B cell (primary cell): ENCODE data around the gene MMRN1. TPM values are rescaled to one million over a fixed set of nuclear protein-coding genes. Genes with fewer than 3 reads are reported as not detected.

ENCODE experiments used
- ATAC-seq: fragments of 200-7000 bp; cut with Tn5 transposase; one replicate; pipeline ENCODE4 v1.10.0; 2021; ENCODE audit warnings: low read depth, mild to moderate bottlenecking, moderate number of reproducible peaks, moderate library complexity
- CTCF ChIA-PET: fragments of 350-600 bp; sonication (Branson Sonifier 250); formaldehyde crosslinking; loops from one replicate; lab custom pipeline; 2021; ENCODE audit warnings: antibody characterized with exemption, inconsistent platforms; lab: Charles Lee
- POLR2A ChIA-PET: fragments of 350-600 bp; sonication (Branson Sonifier 250); formaldehyde crosslinking; loops from one replicate; lab custom pipeline; 2021; ENCODE audit warnings: antibody characterized with exemption; lab: Charles Lee
- DNase-seq: peaks from one replicate; pipeline ENCODE4 v3.0.0; 2013
- H2AFZ ChIP-seq: 2 replicates; pipeline ENCODE4 v1.6.1; 2012; ENCODE audit warnings: mild to moderate bottlenecking, low read depth, low read length; ENCODE audit not compliant: insufficient read depth, poor library complexity, severe bottlenecking
- H3K27ac ChIP-seq, 2 donors: 1 replicate in 1 of 2; 2 replicates in 1 of 2; pipeline ENCODE4 v1.5.1; 2012 to 2013; ENCODE audit warnings: low read length in 2 of 2, mild to moderate bottlenecking in 2 of 2, moderate library complexity in 1 of 2
- H3K27me3 ChIP-seq, 4 experiments: fragments of 200-600 bp in 1 of 4; sonication (generic) in 1 of 4; replicated peaks in 1 of 4; 1 replicate in 2 of 4; 2 replicates in 2 of 4; pipeline versions ENCODE4 v1.6.1 to v1.7.0; 2013 to 2016; ENCODE audit warnings: low read length in 3 of 4, mild to moderate bottlenecking in 2 of 4, mixed read lengths in 1 of 4, moderate library complexity in 1 of 4; ENCODE audit not compliant: insufficient read depth in 4 of 4, control insufficient read depth in 3 of 4; ENCODE audit errors: control extremely low read depth in 1 of 4
- H3K36me3 ChIP-seq, 2 experiments: replicated peaks in 1 of 2; 1 replicate in 1 of 2; 2 replicates in 1 of 2; pipeline versions ENCODE4 v1.6.1 to v1.7.1; 2013; ENCODE audit warnings: low read length in 1 of 2; ENCODE audit not compliant: insufficient read depth in 2 of 2, control insufficient read depth in 1 of 2; ENCODE audit errors: control extremely low read depth in 1 of 2, extremely low read depth in 1 of 2
- H3K4me1 ChIP-seq, 2 donors: fragments of 200-600 bp in 1 of 2; sonication (generic) in 1 of 2; 1 replicate in 1 of 2; 2 replicates in 1 of 2; pipeline versions ENCODE4 v1.5.1 to v1.6.1; 2013 to 2017; ENCODE audit warnings: low read length in 2 of 2; ENCODE audit not compliant: control insufficient read depth in 2 of 2, insufficient read depth in 2 of 2
- H3K4me2 ChIP-seq: replicated peaks from 2 replicates; pipeline ENCODE3; 2012; ENCODE audit warnings: mild to moderate bottlenecking, low read depth, low read length; ENCODE audit not compliant: poor library complexity, severe bottlenecking
- H3K4me3 ChIP-seq, 5 experiments: fragments of 200-600 bp in 1 of 5; sonication (generic) in 1 of 5; 1 replicate in 3 of 5; 2 replicates in 2 of 5; pipeline versions ENCODE4 v1.5.1 to v1.7.0; 2011 to 2016; ENCODE audit warnings: low read length in 4 of 5, mild to moderate bottlenecking in 4 of 5, low read depth in 2 of 5, control low read depth in 1 of 5, moderate library complexity in 1 of 5; ENCODE audit not compliant: insufficient read depth in 1 of 5; ENCODE audit errors: control extremely low read depth in 1 of 5, extremely low read depth in 1 of 5
- H3K79me2 ChIP-seq: fragments of 200-600 bp; sonication (generic); one replicate; pipeline ENCODE4 v1.6.0; 2016; ENCODE audit warnings: low read length; ENCODE audit not compliant: control insufficient read depth, insufficient read depth
- H3K9ac ChIP-seq: fragments of 200-600 bp; sonication (generic); 2 replicates; pipeline ENCODE4 v1.6.1; 2017; ENCODE audit warnings: mild to moderate bottlenecking, low read length, moderate library complexity
- H3K9me3 ChIP-seq, 3 donors: one replicate each; pipeline versions ENCODE4 v1.6.1 to v1.7.1; 2013; ENCODE audit warnings: low read length in 2 of 3; ENCODE audit not compliant: control insufficient read depth in 2 of 3, insufficient read depth in 1 of 3; ENCODE audit errors: control extremely low read depth in 1 of 3
- H4K20me1 ChIP-seq: 2 replicates; pipeline ENCODE4 v1.6.0; 2012; ENCODE audit warnings: mild to moderate bottlenecking, low read length; ENCODE audit not compliant: insufficient read depth, control insufficient read depth, poor library complexity, severe bottlenecking
- H3K27ac Mint-ChIP-seq: one replicate; pipeline ENCODE4 v1.8.0; 2021; ENCODE audit warnings: mixed read lengths
- H3K27me3 Mint-ChIP-seq: one replicate; pipeline ENCODE4 v1.8.0; 2021; ENCODE audit warnings: mixed read lengths
- H3K4me1 Mint-ChIP-seq: one replicate; pipeline ENCODE4 v1.8.0; 2021; ENCODE audit warnings: mixed read lengths
- H3K4me3 Mint-ChIP-seq: one replicate; pipeline ENCODE4 v1.8.0; 2021; ENCODE audit warnings: mixed read lengths
- H3K9me3 Mint-ChIP-seq: one replicate; pipeline ENCODE4 v1.8.0; 2022; ENCODE audit warnings: mixed read lengths; ENCODE audit not compliant: insufficient read depth
- EZH2 ChIP-seq: IDR thresholded peaks from 2 replicates; pipeline ENCODE4 v1.6.1; 2012; ENCODE audit warnings: borderline replicate concordance, low read depth, mild to moderate bottlenecking, moderate library complexity, low read length; ENCODE audit not compliant: insufficient read depth, poor library complexity, severe bottlenecking
- WGBS: methylation state at CpG from one replicate; pipeline ENCODE4 v1.1.5; 2013; ENCODE audit warnings: missing lambda C conversion rate; ENCODE audit not compliant: insufficient coverage; 5-methylcytosine and 5-hydroxymethylcytosine counted together
- intact Hi-C: fragments of 100-400 bp; cut with micrococcal nuclease; formaldehyde crosslinking; loops from one replicate; pipeline ENCODE4 v1.10.0; 2022
- polyA plus RNA-seq: library from polyadenylated mRNA; depleted of rRNA; stranded (reverse); fragments of >200 nt; gene quantifications from 2 replicates; pipeline ENCODE4 v1.2.3, GENCODE V29; 2012
- total RNA-seq, 2 donors: library from RNA; stranded (reverse); fragments of 120-200 nt in 1 of 2; gene quantifications; 1 replicate in 1 of 2; 2 replicates in 1 of 2; pipeline versions ENCODE4 v1.2.3 to v1.2.4, GENCODE V29; 2013 to 2022
- TF ChIP-seq, protein P1 (sequence below): fragments of 200-600 bp; IDR thresholded peaks from one replicate; pipeline ENCODE4 v1.8.0; 2022; ENCODE audit warnings: antibody characterized with exemption, mild to moderate bottlenecking

MMRN1 gene
- total and polyA plus RNA-seq, 2 donors (not counting 1 experiment from before 2014, with no cell fraction given): 0.33 to 0.49 TPM

DNA sequence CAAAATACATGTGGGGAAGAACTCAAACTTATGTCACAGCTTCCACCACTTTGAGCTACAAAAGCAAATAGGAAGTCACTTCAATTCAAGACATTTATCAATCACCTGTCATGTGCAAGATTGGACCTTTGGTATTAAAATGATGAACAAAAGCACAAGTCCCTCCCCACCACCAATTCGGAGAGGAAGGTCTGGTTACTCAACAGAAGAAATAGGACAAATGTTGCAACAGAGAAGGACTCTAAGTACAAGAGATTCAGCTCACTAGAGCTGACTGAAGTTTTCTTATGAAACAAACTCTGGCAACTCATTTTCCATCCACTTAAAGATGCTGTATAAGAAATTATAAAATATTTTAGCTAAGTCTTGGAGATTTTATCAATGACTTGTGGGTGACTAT is 16.0 kb upstream of the MMRN1 start:
- WGBS: no CpG with 5 or more reads among the region's 1 CpG
- H3K27me3 Mint-ChIP-seq: peaks cover 10% of the 10 kb centered on the region
- no peaks in the 10 kb centered on the region for H3K9me3 Mint-ChIP-seq
- Histone ChIP-seq H3K27ac (no peak overlapping the region), H3K4me3 (no peak overlapping the region), H3K4me2 (no peak overlapping the region), H3K27me3 (no peaks in the 10 kb centered on the region), H3K4me1 (no peaks in the 10 kb centered on the region), H3K9me3 (no peaks in the 10 kb centered on the region), H3K79me2 (no peaks in the 10 kb centered on the region), H2AFZ (no peak overlapping the region), H3K9ac (no peak overlapping the region), H4K20me1 (no peaks in the 10 kb centered on the region), H3K36me3 (no peaks in the 10 kb centered on the region)
- ChIA-PET POLR2A (interaction anchor here (0.6 kb wide), 1 partner anchor 391 kb away, joined by 4 read pairs; no protein-coding TSS in a partner anchor), CTCF (no interaction called here)
- H3K4me1 Mint-ChIP-seq: no peaks in the 10 kb centered on the region
- intact Hi-C loops: no loop called here
- no peak overlapping the region for H3K27ac Mint-ChIP-seq
- H3K4me3 Mint-ChIP-seq: no peak overlapping the region
- DNase-seq (no peak), ATAC-seq (no peak)
- TF ChIP-seq, protein P1, sequence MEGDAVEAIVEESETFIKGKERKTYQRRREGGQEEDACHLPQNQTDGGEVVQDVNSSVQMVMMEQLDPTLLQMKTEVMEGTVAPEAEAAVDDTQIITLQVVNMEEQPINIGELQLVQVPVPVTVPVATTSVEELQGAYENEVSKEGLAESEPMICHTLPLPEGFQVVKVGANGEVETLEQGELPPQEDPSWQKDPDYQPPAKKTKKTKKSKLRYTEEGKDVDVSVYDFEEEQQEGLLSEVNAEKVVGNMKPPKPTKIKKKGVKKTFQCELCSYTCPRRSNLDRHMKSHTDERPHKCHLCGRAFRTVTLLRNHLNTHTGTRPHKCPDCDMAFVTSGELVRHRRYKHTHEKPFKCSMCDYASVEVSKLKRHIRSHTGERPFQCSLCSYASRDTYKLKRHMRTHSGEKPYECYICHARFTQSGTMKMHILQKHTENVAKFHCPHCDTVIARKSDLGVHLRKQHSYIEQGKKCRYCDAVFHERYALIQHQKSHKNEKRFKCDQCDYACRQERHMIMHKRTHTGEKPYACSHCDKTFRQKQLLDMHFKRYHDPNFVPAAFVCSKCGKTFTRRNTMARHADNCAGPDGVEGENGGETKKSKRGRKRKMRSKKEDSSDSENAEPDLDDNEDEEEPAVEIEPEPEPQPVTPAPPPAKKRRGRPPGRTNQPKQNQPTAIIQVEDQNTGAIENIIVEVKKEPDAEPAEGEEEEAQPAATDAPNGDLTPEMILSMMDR: no peak
- TF ChIP-seq EZH2: no peak

DNA sequence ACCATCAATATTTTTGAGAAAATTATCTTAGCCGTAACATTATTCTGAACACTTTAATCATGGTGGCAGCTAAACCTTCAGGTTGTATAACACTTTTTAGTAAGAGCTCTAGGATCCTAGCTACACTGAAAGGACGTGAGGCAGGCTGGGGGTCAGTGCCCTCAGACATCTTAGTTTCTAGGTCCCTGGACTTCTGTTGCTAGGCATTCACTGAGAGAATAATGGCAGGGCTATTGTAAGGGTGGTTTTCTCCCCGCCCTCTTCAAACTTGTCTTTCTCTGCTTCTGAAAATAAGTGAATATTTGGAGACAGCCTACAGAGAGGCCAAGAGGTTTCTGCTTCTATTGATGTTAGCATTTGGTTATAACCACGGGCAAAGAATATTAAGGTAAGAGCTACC is 15.4 kb upstream of the MMRN1 start:
- WGBS: no CpG with 5 or more reads among the region's 4 CpGs

More for the DNA sequence above, 15.4 kb upstream of the MMRN1 start:
- H3K27me3 ChIP-seq: no peaks in the 10 kb centered on the region
- no peaks in the 10 kb centered on the region for H3K4me1 ChIP-seq
- H2AFZ ChIP-seq: no peak overlapping the region
- Mint-ChIP-seq H3K4me1 (no peaks in the 10 kb centered on the region), H3K9me3 (no peaks in the 10 kb centered on the region), H3K4me3 (no peak overlapping the region), H3K27me3 (peaks cover 10% of the 10 kb centered on the region), H3K27ac (no peak overlapping the region)
- ATAC-seq (no peak), DNase-seq (no peak)
- intact Hi-C loops: no loop called here
- no peaks in the 10 kb centered on the region for H3K36me3 ChIP-seq
- no peak overlapping the region for H3K9ac ChIP-seq
- H4K20me1 ChIP-seq: no peaks in the 10 kb centered on the region
- CTCF ChIA-PET: no interaction called here
- POLR2A ChIA-PET: no interaction called here
- H3K9me3 ChIP-seq: no peaks in the 10 kb centered on the region
- H3K27ac ChIP-seq: no peak overlapping the region
- H3K79me2 ChIP-seq: no peaks in the 10 kb centered on the region
- no peak for TF ChIP-seq EZH2
- TF ChIP-seq, protein P1: no peak
- no peak overlapping the region for H3K4me3 ChIP-seq
- H3K4me2 ChIP-seq: no peak overlapping the region
